HG03439 (cell line): ENCODE data around the gene MAPKAP1.
"Not testable (repeated sequence)": the region's sequence is repeated elsewhere in the genome, so short reads cannot be mapped to it uniquely, and the experiment has no call there.

Experiments used
- ATAC-seq: cut with Tn5 transposase; IDR thresholded peaks from one replicate; pipeline ENCODE4 v1.9.1; 2021; ENCODE audit warnings: mild to moderate bottlenecking, moderate library complexity; ENCODE audit not compliant: unreplicated experiment

The MAPKAP1 gene

GRCh38 chr9:125732562-125732961, 25.6 kb upstream of the MAPKAP1 start:
- ATAC-seq, result no peak

DNA sequence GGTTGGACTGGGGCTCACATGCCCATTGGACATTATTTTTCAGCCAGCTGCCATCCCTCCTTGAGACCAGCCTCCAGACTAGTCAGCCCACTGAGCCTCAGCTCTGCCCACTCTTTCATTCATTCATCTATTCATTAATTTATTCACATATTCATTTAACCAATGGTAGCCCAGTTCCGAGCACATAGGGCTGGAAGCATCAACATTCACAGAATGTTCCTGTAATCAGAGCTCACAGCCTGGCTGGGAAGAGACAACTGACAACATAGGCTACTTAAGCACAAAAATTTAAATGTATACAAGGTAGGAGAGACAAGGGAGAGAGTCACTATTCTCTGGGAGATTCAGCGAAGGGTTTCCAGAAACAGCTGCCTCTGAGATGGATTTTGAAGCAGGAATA, 23.2 kb upstream of the MAPKAP1 start:
- ATAC-seq, result no peak

- no peak for ATAC-seq
Measured at GRCh38 chr9:125726456-125727132, 19.6 kb upstream of the MAPKAP1 start.

DNA sequence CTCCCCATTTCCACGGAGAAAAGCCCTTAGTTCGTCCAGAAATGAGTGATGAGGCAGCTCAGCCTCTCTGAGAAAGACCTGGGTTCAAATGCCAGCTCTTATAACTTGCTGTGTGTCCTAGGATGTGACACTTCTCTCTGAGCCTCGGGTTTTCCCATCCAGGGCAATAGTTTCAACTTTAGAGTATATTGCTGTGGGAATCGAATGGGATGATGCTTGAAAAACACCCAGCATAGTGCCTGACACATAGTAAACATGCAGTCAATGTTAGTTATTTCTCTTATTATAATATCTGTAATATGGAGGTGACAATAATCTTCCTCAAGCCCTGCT, 430 bp upstream of the MAPKAP1 start:
- ATAC-seq, result peak; percentile 7

- no peak for ATAC-seq
Measured at GRCh38 chr9:125705893-125706292, 1.1 kb downstream of the MAPKAP1 start.

DNA sequence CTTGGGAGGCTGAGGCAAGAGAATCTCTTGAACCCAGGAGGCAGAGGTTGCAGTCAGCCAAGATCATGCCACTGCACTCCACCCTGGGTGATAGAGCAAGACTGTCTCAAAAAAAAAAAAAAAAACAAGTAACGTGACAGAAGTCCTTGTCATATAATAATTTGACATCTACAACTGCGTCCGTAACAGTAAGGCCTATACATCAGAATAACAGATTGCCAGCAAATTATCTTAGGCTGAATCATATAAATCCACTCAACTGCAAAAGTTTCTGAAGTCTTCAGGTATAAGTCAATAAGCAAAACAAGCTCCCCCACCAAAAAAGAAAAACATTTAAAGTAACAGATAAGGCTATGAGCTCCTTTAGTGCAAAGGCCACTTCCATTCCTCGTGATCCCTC, 3.3 kb downstream of the MAPKAP1 start:
- no peak for ATAC-seq

DNA sequence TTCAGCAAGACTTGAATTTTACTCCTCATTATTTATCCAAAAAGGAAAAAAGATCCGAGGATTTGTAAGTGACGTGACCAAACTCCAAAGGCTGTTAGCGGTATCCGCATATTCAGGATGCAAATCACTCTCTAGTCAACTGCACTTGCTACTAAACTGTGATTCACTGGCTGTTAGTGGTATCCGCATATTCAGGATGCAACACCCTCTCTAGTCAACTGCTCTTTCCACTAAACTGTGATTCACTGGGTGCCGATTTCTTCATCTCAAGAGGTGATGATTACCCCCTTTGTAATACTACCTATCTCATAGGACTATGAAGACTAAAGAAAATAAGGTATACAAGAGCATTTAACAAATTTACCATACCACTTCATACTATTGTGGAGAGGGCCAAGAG, 5.7 kb downstream of the MAPKAP1 start:
- peak; percentile 42 for ATAC-seq

- peak; percentile 45 for ATAC-seq
Measured at GRCh38 chr9:125700791-125701190, 6.2 kb downstream of the MAPKAP1 start.

DNA sequence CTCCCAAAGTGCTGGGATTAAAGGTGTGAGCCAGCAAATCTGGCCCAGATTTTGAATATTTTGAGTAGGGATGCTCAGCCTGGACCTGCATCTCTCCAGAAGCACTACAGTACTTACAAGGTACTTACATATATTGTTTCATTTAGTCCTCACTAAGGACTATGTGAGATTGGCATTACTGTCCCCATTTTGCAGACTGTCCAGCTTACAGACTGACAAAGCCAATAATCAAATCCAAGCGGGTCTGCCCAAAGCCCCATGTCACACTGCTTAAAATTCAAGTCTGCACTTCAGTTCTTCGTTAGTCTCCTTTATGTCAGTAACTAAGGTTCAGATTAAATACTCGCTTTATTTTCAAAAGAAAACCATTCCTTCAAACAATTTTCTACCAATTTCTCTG, 7.1 kb downstream of the MAPKAP1 start:
- ATAC-seq, result no peak

- no peak for ATAC-seq
Measured at GRCh38 chr9:125696106-125696647, 10.8 kb downstream of the MAPKAP1 start.

DNA sequence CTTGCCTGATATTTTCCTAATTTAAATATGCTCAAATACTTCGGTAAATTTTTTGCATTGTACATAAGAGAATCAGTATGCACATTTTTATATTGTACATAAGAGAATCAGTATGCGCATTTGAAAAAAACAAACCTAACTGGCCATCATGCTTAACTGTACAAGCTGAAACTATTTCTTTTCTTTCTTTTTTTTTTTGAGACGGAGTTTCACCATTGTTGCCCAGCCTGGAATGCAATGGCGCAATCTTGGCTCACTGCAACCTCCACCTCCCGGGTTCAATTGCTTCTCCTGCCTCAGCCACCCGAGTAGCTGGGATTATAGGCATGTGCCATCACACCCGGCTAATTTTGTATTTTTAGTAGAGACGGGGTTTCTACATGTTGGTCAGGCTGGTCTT, 11.5 kb downstream of the MAPKAP1 start:
- not testable (repeated sequence) for ATAC-seq

DNA sequence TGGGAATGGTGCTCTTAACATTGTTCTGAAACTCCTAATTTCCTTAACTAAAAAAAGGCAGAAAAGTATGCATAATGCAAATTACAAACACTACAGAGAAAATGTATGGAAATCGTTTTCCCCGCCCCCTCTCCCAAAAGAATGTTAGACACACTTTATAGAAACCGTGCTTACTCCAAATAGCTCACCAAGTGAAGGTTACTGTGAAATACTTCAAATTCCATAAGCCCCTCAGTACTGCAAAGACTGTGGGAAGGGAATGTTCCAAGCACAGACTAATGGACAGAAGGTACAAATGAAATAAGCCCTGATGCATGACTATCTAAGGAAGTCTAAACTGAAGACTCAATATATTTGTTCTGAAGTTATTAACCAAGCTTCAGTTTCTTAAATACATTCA, 12.5 kb downstream of the MAPKAP1 start:
- ATAC-seq, result no peak

GRCh38 chr9:125693492-125693891, 13.5 kb downstream of the MAPKAP1 start:
- ATAC-seq, result not testable (repeated sequence)

DNA sequence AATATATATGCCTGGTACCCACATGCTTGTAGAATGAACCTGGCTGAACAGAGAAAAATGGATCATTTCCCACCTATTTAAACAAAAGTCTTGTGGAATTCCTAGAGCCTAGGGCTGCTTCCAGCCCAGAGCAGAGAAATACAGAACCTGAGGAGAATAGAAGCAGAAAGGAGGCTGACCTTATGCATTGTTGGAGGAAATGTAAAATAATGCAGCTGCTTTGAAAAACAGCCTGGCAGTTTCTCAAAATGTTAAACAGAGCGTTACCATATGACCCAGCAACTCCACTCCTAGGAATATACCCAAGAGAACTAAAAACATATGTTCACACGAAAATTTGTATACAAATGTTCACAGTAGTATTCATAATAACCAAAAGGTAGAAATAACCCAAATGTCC, 15.1 kb downstream of the MAPKAP1 start:
- ATAC-seq, result no peak

GRCh38 chr9:125690679-125691078, 16.3 kb downstream of the MAPKAP1 start:
- ATAC-seq, result no peak

DNA sequence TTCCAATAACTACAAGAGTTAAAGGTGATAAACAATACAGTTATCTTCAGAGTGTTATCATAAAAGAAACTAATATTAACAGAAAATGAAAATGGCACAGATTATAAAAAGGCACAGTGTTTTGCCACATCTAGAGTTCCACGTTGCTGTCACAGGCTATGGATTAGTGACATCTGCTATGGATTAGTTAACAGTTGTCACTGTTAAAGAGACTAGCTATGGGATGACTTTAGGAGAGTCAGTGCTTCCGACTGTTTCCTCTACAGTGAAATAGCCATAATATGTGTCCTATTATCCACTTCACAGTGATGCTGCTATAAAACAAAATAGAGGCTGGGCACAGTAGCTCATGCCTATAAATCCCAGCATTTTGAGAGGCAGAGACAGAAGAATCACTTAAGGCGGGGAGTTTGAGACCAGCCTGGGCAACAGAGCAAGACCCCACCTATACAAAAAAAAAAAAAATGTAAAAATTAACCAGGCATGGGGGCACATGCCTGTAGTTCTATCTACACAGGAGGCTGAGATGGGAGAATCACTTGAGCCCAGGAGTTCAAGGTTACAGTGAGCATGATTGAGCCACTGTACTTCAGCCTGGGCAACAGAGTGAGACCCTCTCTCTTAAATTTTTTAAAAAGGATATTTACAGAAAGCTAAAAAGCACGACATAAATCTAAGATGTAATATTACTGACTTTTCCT, 19.7 kb downstream of the MAPKAP1 start:
- ATAC-seq, result no peak

- no peak for ATAC-seq
Measured at GRCh38 chr9:125685167-125685566, 21.8 kb downstream of the MAPKAP1 start.

DNA sequence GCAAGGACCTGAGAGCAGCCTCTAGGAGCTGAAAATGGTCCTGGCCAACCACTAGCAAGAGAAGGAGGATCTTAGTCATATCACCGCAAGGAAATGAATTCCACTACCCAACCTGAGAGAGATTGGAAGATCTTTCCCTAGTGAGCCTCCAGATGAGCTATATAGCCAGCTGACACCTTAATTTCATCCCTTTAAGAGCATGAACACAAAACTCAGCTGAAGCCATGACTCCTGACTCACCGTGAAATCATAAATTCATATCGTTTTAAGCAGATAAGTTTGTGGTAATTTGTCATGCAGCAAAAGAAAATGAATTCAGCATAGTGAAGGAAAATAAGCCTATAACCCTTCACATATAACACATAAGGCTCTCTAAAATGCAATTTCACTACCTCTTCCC, 23.5 kb downstream of the MAPKAP1 start:
- ATAC-seq, result no peak

DNA sequence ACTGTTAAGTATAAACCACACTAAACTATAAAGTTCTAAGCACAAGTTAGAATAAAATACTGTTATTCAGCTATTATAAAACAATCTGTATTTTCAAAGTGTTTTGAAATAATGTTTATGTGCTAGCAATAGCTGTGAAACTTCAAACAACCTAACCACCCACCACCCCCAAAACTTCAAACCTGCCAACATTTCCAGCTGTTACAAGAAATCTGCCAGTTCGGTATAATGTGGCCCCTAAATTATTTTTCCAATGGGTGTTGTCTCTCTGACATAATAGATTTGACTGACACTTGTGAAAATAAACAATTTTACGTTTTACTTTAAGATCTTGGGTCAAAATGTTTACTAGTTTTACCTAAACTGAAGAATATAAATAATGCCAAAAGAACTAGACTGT, 24.7 kb downstream of the MAPKAP1 start:
- no peak for ATAC-seq

DNA sequence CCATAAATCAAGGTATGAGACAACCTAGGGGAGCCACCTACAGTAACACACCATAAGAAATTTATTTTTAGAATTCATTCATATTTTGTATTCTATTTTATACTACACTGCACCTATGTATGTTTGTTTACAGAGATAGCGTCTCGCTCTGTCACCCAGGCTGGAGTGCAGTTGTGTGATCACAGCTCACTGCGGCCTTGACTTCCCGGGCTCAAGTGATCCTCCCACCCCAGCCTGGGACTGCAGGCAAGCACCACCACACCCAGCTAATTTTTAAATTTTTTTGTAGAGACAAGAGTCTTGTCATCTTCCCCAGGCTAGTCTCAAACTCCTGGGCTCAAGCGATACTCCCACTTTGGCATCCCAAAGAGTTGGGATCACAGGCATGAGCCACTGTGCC, 25.4 kb downstream of the MAPKAP1 start:
- ATAC-seq, result no peak

DNA sequence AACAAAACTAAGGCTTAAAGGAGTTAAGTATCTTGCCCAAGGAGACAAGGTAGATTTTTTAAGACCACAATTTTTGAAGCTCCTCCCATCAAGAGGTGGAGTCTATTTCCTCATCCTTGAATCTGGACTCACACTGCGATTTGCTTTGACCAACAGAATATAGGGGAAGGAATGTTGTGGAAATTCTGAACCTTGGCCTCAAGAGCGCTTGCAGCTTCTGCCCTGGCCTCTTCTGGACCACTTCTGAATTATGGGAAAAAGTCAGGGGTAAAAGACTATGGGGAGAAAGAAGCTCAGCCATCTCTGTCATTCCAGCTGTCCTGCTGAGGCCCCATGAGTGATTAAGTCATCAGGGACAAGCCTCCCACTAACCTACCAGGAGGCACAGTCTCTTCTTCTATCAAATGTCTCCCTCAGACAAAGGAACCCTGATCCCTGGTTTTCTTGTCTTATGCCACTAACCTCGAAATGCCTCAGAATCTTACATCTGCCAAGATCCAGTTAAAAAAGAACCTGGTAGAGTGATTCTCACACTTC, 25.9 kb downstream of the MAPKAP1 start:
- ATAC-seq, result no peak

- no peak for ATAC-seq
Measured at GRCh38 chr9:125680445-125680844, 26.6 kb downstream of the MAPKAP1 start.
